Fibroblast of lung (primary cell): ENCODE results near the gene APOC4. TPM values are rescaled to one million over a fixed set of nuclear protein-coding genes. Genes with fewer than 3 reads are reported as not detected.

ENCODE experiments used
- DNase-seq, 2 donors: peaks; one replicate each; pipeline versions ENCODE4 v3.0.0 to v3.0.0-alpha.2; 2010; ENCODE audit warnings: low read depth in 2 of 2
- H2AFZ ChIP-seq: 2 replicates; pipeline ENCODE4 v1.5.1; 2012; ENCODE audit warnings: low read length, control low read depth, inconsistent platforms
- H3K27ac ChIP-seq: 2 replicates; pipeline ENCODE4 v1.5.1; 2011; ENCODE audit warnings: low read length, control low read depth; ENCODE audit not compliant: insufficient read depth
- H3K27me3 ChIP-seq: 2 replicates; pipeline ENCODE4 v1.5.1; 2011; ENCODE audit warnings: mild to moderate bottlenecking, low read length; ENCODE audit not compliant: control insufficient read depth, insufficient read depth
- H3K36me3 ChIP-seq: 2 replicates; pipeline ENCODE4 v1.5.1; 2011; ENCODE audit warnings: low read length; ENCODE audit not compliant: control insufficient read depth, insufficient read depth
- H3K4me1 ChIP-seq: 2 replicates; pipeline ENCODE4 v1.5.1; 2011; ENCODE audit warnings: low read length; ENCODE audit not compliant: control insufficient read depth, insufficient read depth; ENCODE audit errors: extremely low read depth
- H3K4me2 ChIP-seq: 2 replicates; pipeline ENCODE4 v1.5.1; 2011; ENCODE audit warnings: low read length, control low read depth; ENCODE audit not compliant: insufficient read depth; ENCODE audit errors: extremely low read depth
- H3K4me3 ChIP-seq, 4 experiments: fragments of 200-600 bp in 1 of 4; sonication (generic) in 1 of 4; replicated peaks in 1 of 4; 2 replicates each; pipeline ENCODE4 v1.5.1; 2011 to 2016; ENCODE audit warnings: low read length in 4 of 4, low read depth in 3 of 4, mild to moderate bottlenecking in 3 of 4, control low read depth in 2 of 4, inconsistent platforms in 1 of 4, mixed read lengths in 1 of 4; ENCODE audit not compliant: insufficient read depth in 1 of 4; ENCODE audit errors: control extremely low read depth in 1 of 4
- H3K79me2 ChIP-seq: 2 replicates; pipeline ENCODE4 v1.5.1; 2012; ENCODE audit warnings: mild to moderate bottlenecking, low read length, inconsistent platforms; ENCODE audit not compliant: control insufficient read depth, insufficient read depth
- H3K9ac ChIP-seq: 2 replicates; pipeline ENCODE4 v1.5.1; 2011; ENCODE audit warnings: mild to moderate bottlenecking, low read length, control low read depth; ENCODE audit not compliant: insufficient read depth
- H3K9me3 ChIP-seq: 2 replicates; pipeline ENCODE4 v1.5.1; 2012; ENCODE audit warnings: low read depth, low read length; ENCODE audit not compliant: control insufficient read depth, insufficient read depth
- H4K20me1 ChIP-seq: 2 replicates; pipeline ENCODE4 v1.5.1; 2011; ENCODE audit warnings: low read length; ENCODE audit not compliant: control insufficient read depth, insufficient read depth; ENCODE audit errors: extremely low read depth
- CTCF ChIP-seq, 2 donors: IDR thresholded peaks in 1 of 2; conservative IDR thresholded peaks in 1 of 2; 1 replicate in 1 of 2; 2 replicates in 1 of 2; pipeline ENCODE4 v1.5.1; 2011 to 2012; ENCODE audit warnings: low read length in 2 of 2, control low read depth in 1 of 2, inconsistent platforms in 1 of 2, low read depth in 1 of 2, mild to moderate bottlenecking in 1 of 2
- EZH2 ChIP-seq: IDR thresholded peaks from 2 replicates; pipeline ENCODE4 v1.5.1; 2012; ENCODE audit warnings: low read length, control low read depth, mild to moderate bottlenecking; ENCODE audit errors: missing control alignments
- polyA plus RNA-seq, 2 donors: library from polyadenylated mRNA; depleted of rRNA in 1 of 2; stranded (reverse) in 1 of 2; unstranded in 1 of 2; fragments of >200 nt; gene quantifications; 2 replicates each; pipeline ENCODE4 v1.2.1, GENCODE V29; 2011 to 2012; ENCODE audit warnings: missing spikeins in 1 of 2
- total RNA-seq: library from RNA; depleted of rRNA; stranded (reverse); fragments of >200 nt; gene quantifications from 2 replicates; pipeline ENCODE4 v1.2.1, GENCODE V29; 2014

The APOC4 gene
- total and polyA plus RNA-seq, 2 donors (not counting 1 experiment from before 2014, with no cell fraction given) = not detected

GRCh38 chr19:44955505-44956439 is 13.7 kb downstream of the APOC4 start:
- no peaks in the 10 kb centered on the region for H3K27me3 ChIP-seq
- H3K4me1 ChIP-seq = peaks cover 7% of the 10 kb centered on the region
- H4K20me1 ChIP-seq = no peaks in the 10 kb centered on the region
- H3K9me3 ChIP-seq = no peaks in the 10 kb centered on the region
- H3K36me3 ChIP-seq = peaks cover 2% of the 10 kb centered on the region
- peaks cover 56% of the 10 kb centered on the region for H3K79me2 ChIP-seq
- TF ChIP-seq CTCF (conservative IDR thresholded peaks at IDR 0.05 in 1 of 2, IDR thresholded peaks at IDR 0.05 in 1 of 2; ENCODE audit: low read depth in 1 of 2, low read length in 2 of 2) (no peak), EZH2 (no peak)
- peak overlapping the region; percentile 31 for H2AFZ ChIP-seq
- DNase-seq = peak in 1 of 2 donors; percentile 2
- H3K27ac ChIP-seq = peak overlapping the region; percentile 94
- peak overlapping the region; percentile 83 to 98 (median 92) for H3K4me3 ChIP-seq
- peak overlapping the region; percentile 92 for H3K9ac ChIP-seq
- peak overlapping the region; percentile 98 for H3K4me2 ChIP-seq

- TF ChIP-seq CTCF (conservative IDR thresholded peaks at IDR 0.05 in 1 of 2, IDR thresholded peaks at IDR 0.05 in 1 of 2; ENCODE audit: low read depth in 1 of 2, low read length in 2 of 2) (no peak), EZH2 (no peak)
- peaks cover 7% of the 10 kb centered on the region for H3K4me1 ChIP-seq
- H3K27ac ChIP-seq = no peak overlapping the region
- H3K9ac ChIP-seq = no peak overlapping the region
- H3K36me3 ChIP-seq = peaks cover 6% of the 10 kb centered on the region
- no peaks in the 10 kb centered on the region for H3K9me3 ChIP-seq
- DNase-seq = no peak
- H3K4me3 ChIP-seq = no peak overlapping the region
- H3K79me2 ChIP-seq = peaks cover 69% of the 10 kb centered on the region
- H2AFZ ChIP-seq = no peak overlapping the region
- H3K27me3 ChIP-seq = no peaks in the 10 kb centered on the region
- H3K4me2 ChIP-seq = no peak overlapping the region
- H4K20me1 ChIP-seq = no peaks in the 10 kb centered on the region
Measured at GRCh38 chr19:44957526-44957925, 15.5 kb downstream of the APOC4 start.

- no peak for DNase-seq
- peaks cover 7% of the 10 kb centered on the region for H3K4me1 ChIP-seq
- H3K4me2 ChIP-seq = no peak overlapping the region
- H3K79me2 ChIP-seq = peaks cover 69% of the 10 kb centered on the region
- no peaks in the 10 kb centered on the region for H3K27me3 ChIP-seq
- no peak for TF ChIP-seq EZH2
- no peak for TF ChIP-seq CTCF (conservative IDR thresholded peaks at IDR 0.05 in 1 of 2, IDR thresholded peaks at IDR 0.05 in 1 of 2; ENCODE audit: low read depth in 1 of 2, low read length in 2 of 2)
- no peak overlapping the region for H3K4me3 ChIP-seq
- H2AFZ ChIP-seq = no peak overlapping the region
- H3K36me3 ChIP-seq = peaks cover 6% of the 10 kb centered on the region
- H3K9ac ChIP-seq = no peak overlapping the region
- no peaks in the 10 kb centered on the region for H3K9me3 ChIP-seq
- H4K20me1 ChIP-seq = no peaks in the 10 kb centered on the region
- H3K27ac ChIP-seq = no peak overlapping the region
Measured at GRCh38 chr19:44958090-44958489, 16.1 kb downstream of the APOC4 start.
